HL-60 (cell line): ENCODE results near the gene DOCK1.

Source experiments
- DNase-seq, 2 experiments: peaks; one replicate each; pipeline ENCODE4 v3.0.0-alpha.2; 2010 to 2020; ENCODE audit warnings: low read depth in 1 of 2, low spot score in 1 of 2
- H3K27ac ChIP-seq: fragments of 250-450 bp; sonication (Bioruptor Pico); replicated peaks from 2 replicates; pipeline ENCODE4 v1.5.1; 2020; ENCODE audit warnings: mild to moderate bottlenecking, moderate library complexity
- H3K27me3 ChIP-seq: fragments of 250-450 bp; sonication (Bioruptor Pico); 2 replicates; pipeline ENCODE4 v1.5.1; 2021; ENCODE audit warnings: mild to moderate bottlenecking, moderate library complexity; ENCODE audit not compliant: insufficient read depth, poor library complexity, severe bottlenecking
- H3K4me3 ChIP-seq: replicated peaks from 2 replicates; pipeline ENCODE4 v1.5.1; 2011; ENCODE audit warnings: mild to moderate bottlenecking, control low read depth, low read length; ENCODE audit not compliant: insufficient read depth
- GABPA ChIP-seq: IDR thresholded peaks from 2 replicates; pipeline ENCODE4 v1.6.1; 2012; ENCODE audit warnings: low read depth
- POLR2AphosphoS5 ChIP-seq: IDR thresholded peaks from 2 replicates; pipeline ENCODE4 v1.6.1; 2012; ENCODE audit warnings: low read depth
- SPI1 ChIP-seq: IDR thresholded peaks from 2 replicates; pipeline ENCODE4 v1.6.1; 2012; ENCODE audit warnings: low read depth, mild to moderate bottlenecking, borderline replicate concordance
- TF ChIP-seq, protein P1 (sequence below): IDR thresholded peaks from one replicate; pipeline ENCODE4 v1.5.1; 2011; ENCODE audit warnings: low read length, control low read depth, inconsistent platforms; ENCODE audit not compliant: insufficient read depth
- TF ChIP-seq, protein P2 (sequence below): IDR thresholded peaks from 2 replicates; pipeline ENCODE4 v1.6.1; 2012; ENCODE audit warnings: low read depth; ENCODE audit not compliant: insufficient replicate concordance

Gene DOCK1

DNA sequence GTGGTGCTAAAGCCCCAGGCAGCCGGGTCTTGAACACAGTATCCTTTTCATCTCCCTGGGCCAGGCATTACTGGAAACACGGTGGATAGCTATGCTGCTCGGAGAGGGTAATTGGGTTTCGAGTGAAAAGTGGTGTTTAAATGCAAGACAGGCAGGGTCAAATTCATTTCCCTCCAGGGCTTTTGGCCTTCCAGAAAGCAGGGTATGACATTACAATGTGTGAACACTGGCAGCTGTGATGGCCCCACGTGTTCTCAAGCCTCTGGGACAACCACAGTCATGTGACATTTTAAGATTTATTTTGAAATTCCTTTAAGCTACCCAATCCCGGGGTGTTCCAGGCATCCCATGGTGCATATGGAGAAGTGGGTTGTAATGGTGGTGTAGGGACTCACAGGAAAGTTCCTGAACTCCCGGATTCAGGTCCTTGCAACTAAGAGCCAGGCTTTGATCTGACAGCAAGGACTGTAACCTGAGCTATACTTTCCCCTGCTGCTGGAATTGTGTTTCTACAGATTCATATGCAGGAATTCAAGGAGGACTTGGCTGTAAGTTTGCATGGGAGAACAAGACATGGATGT is 244.4 kb downstream of the DOCK1 start:
- DNase-seq = no peak
- peaks cover 4% of the 10 kb centered on the region for H3K27me3 ChIP-seq
- no peak overlapping the region for H3K27ac ChIP-seq

DNA sequence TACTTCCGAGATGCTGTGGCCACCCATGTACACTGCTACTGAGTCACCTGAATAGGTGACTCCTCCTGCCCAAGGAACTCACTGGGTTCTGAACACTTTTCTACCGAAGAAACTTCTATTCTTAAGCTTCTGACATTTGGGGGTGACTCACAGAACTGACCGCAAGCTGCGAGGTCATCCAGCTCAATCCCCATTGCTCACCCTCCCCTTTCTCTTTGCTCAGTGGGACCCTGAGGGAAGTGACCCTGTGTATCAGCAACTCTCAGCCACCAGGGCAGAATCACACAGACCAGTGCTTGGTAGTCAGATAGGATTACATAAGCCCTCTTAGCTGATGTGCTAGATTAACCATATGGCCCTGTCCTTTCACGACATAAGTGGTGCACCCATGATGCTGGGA is 244.9 kb downstream of the DOCK1 start:
- Histone ChIP-seq H3K4me3 (no peak overlapping the region), H3K27me3 (peaks cover 4% of the 10 kb centered on the region), H3K27ac (no peak overlapping the region)
- no peak for TF ChIP-seq POLR2AphosphoS5
- TF ChIP-seq, protein P1, sequence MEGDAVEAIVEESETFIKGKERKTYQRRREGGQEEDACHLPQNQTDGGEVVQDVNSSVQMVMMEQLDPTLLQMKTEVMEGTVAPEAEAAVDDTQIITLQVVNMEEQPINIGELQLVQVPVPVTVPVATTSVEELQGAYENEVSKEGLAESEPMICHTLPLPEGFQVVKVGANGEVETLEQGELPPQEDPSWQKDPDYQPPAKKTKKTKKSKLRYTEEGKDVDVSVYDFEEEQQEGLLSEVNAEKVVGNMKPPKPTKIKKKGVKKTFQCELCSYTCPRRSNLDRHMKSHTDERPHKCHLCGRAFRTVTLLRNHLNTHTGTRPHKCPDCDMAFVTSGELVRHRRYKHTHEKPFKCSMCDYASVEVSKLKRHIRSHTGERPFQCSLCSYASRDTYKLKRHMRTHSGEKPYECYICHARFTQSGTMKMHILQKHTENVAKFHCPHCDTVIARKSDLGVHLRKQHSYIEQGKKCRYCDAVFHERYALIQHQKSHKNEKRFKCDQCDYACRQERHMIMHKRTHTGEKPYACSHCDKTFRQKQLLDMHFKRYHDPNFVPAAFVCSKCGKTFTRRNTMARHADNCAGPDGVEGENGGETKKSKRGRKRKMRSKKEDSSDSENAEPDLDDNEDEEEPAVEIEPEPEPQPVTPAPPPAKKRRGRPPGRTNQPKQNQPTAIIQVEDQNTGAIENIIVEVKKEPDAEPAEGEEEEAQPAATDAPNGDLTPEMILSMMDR = no peak
- no peak for TF ChIP-seq SPI1
- no peak for TF ChIP-seq GABPA
- TF ChIP-seq, protein P2, sequence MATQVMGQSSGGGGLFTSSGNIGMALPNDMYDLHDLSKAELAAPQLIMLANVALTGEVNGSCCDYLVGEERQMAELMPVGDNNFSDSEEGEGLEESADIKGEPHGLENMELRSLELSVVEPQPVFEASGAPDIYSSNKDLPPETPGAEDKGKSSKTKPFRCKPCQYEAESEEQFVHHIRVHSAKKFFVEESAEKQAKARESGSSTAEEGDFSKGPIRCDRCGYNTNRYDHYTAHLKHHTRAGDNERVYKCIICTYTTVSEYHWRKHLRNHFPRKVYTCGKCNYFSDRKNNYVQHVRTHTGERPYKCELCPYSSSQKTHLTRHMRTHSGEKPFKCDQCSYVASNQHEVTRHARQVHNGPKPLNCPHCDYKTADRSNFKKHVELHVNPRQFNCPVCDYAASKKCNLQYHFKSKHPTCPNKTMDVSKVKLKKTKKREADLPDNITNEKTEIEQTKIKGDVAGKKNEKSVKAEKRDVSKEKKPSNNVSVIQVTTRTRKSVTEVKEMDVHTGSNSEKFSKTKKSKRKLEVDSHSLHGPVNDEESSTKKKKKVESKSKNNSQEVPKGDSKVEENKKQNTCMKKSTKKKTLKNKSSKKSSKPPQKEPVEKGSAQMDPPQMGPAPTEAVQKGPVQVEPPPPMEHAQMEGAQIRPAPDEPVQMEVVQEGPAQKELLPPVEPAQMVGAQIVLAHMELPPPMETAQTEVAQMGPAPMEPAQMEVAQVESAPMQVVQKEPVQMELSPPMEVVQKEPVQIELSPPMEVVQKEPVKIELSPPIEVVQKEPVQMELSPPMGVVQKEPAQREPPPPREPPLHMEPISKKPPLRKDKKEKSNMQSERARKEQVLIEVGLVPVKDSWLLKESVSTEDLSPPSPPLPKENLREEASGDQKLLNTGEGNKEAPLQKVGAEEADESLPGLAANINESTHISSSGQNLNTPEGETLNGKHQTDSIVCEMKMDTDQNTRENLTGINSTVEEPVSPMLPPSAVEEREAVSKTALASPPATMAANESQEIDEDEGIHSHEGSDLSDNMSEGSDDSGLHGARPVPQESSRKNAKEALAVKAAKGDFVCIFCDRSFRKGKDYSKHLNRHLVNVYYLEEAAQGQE = no peak
- no peak for DNase-seq

More for the DNA sequence above, 244.4 kb downstream of the DOCK1 start:
- no peak overlapping the region for H3K4me3 ChIP-seq
- TF ChIP-seq GABPA (no peak), POLR2AphosphoS5 (no peak)

DNA sequence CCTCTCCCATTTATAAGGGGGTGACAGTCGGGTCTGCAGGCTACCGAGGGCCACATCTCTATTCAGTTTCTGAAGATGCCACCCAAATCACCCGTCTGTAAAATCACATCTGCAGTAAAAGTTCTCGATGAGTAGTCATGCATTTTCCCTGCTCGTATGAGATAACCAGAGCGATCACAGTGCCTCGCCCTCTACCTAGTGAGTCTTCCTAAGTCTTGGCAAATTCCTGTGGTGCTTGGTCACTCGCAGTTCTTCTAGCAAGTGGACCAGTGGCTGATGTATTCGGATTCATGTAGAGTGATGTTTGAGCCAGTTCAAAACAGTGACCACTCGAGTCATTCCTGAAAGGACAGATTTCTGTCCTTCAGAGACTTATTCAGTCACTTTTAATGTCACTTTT is 246.3 kb downstream of the DOCK1 start:
- Histone ChIP-seq H3K27ac (no peak overlapping the region), H3K4me3 (no peak overlapping the region), H3K27me3 (peaks cover 4% of the 10 kb centered on the region)
- TF ChIP-seq, protein P2 = no peak
- TF ChIP-seq SPI1 (no peak), POLR2AphosphoS5 (no peak), GABPA (no peak)
- TF ChIP-seq, protein P1 = no peak
- DNase-seq = no peak

DNA sequence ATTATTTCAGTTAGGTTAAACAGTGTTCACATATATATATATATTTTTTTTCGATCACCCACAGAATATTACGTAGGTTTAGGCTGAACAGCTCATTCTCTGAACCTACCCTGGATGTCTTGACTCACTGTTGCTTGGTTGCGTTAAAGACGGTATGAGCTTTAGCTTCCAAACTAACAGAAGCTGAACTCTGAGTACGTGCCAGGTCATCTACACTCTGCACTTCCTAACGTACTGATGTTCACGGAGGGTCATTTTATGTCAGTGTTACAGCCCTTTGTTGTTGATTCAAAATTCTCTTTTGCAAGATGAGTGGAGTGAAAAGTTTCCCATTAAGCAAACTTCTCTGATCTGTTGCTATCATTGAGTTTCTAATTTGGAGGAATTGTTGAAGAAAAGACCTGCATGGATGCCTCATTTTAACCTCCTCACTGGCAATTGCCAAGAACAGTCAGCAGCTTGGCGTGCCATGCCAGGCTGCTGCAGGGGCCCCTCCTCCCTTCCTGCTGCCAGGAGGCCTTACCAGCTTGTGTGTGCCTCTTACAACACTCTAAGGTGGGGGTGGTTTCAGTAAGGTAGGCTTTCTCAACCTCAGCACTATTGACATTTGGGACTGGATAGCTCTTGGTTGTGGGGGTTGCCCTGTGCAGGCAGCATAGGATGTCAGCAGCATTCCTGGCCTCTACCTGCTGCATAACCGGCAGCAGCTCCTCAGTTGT is 246.9 kb downstream of the DOCK1 start:
- peaks cover 4% of the 10 kb centered on the region for H3K27me3 ChIP-seq
- no peak overlapping the region for H3K27ac ChIP-seq
- DNase-seq = no peak
- TF ChIP-seq POLR2AphosphoS5 = no peak
- no peak overlapping the region for H3K4me3 ChIP-seq
